Stimulated activated CD4-positive, alpha-beta T cell treated with anti-CD3 and anti-CD28 coated beads, Interleukin-1b, Interleukin-23, amount 100 ng/mL, for 1 hour (primary cell): ENCODE data around the gene TTLL7.

ENCODE experiments used
- DNase-seq, 2 donors: peaks; one replicate each; pipeline ENCODE4 v3.0.0-alpha.2; 2020; ENCODE audit warnings: low read depth in 2 of 2

TTLL7 gene

GRCh38 chr1:83998498-83999315 is at the start of gene TTLL7:
Gene TTLL7 (minus strand): TSS chr1:83999132. CDS start chr1:83952211, 46,921 bp downstream.
- peak in 1 of 2 donors; percentile 2 for DNase-seq

- no peak for DNase-seq
Measured at GRCh38 chr1:84042461-84042860, 43.5 kb upstream of the TTLL7 start.

DNA sequence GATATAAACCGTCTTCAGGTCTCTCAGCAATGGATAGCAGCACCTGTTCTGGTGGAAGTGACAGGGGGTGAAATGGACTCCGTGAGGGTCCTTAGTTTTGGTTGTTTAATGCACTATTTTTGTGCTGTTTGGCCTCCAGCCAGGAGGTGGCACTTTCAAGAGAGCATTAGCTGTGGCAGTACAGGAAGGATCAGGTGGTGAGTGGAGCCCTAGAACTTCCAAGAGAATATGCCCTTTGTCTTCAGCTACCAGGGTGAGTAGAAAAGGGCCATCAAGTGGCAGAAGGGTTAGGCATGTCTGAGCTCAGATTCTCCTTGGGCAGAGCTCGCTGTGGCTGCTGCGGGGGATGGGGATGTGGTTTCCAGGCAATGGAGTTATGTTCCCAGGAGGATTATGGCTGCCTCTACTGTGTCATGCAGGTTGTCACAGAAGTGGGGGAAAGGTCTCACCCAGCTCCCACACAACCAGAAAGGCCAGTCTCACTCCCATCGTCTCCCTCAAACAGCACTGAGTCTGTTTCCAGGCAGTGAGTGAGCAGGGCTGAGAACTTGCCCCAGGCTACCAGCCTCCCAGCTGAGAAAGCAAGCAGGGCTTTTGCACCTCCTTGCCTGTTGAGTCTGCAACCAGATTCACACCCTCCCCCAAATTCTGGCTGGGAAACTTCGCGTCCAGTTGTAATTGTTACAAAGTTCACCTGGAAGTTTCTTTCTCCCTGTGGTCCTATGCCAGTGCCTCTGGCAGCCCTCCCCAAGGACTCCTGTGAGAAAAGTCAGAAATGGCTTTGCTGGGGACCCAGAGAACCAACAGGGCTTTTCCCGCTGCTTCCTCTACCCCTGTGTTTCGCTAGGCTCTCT is 39.1 kb upstream of the TTLL7 start:
- DNase-seq, result no peak

DNA sequence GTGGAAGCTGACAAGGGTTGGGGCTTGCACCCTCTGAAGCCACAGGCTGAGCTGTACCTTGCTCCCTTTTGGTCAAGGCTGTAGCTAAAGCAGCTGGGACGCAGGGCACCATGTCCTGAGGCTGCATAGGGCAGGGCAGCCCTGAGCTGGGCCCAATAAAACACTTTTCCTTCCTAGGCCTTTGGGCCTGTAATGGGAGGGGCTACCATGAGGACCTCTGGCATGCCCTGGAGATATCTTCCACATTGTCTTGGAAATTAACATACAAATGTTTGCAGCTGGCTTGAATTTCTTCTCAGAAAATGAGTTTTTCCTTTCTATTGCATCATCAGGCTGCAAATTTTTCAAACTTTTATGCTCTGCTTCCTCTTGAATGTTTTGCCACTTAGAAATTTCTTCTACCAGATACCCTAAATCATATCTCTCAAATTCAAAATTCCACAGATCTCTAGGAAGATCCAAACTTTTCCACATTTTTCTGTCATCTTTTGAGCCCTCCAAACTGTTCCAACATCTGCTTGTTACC is 32.9 kb upstream of the TTLL7 start:
- no peak for DNase-seq

DNA sequence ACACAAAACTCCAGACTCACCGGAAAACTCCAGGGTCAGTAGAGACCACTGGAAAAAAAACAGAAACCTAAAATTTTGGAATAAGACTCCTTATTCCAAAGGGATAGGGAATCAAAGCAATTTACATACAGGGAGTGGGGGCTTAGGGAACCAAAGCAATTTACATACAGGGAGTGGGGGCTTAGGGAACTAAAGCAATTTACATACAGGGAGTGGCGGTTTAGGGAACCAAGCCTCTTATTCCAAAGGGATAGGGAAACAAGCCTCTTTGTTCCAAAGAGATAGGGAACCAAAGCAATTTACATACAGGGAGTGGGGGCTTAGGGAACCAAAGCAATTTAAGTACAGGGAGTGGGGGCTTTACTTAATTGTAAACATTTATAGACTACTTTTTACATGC is 28.4 kb upstream of the TTLL7 start:
- DNase-seq, result no peak

DNA sequence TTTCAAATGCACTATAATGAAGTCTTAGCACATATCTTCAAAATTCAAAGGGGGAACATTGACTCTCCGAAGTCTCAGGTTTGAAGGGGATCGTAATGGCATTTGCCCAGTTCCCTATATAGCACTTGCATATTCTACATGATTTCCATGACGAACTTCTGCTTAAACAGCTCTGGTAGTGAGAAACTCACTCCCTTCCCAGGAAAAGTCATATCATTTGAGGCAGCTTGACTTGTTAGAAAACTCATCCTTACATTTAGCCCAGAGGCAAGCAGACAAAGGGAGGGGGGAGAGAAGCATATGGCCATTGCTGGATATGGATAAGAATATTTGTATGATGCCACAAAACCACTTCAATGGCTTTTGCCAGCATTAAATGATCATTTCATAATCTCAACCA is 27.0 kb upstream of the TTLL7 start:
- no peak for DNase-seq

GRCh38 chr1:84021822-84022221 is 22.9 kb upstream of the TTLL7 start:
- no peak for DNase-seq

- DNase-seq, result no peak
Measured at GRCh38 chr1:84020151-84020550, 21.2 kb upstream of the TTLL7 start.

DNA sequence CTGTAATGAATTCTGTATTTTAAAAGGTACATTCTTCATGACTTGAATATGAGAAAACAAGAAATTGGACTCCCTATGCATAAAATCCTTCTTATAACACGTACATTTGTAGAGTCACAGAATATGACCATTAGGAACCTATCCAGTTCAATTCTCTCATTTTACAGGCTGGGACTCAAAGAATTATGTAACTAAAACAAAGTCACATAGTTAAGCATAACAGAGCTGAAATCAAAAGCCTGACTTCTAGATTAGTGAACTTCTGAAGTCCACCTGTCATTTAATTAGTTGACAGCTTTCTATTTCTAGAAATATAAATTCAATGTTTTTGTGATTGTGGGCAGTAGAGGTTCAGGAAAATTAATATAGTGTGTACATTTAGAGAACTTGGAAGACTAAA is 20.3 kb upstream of the TTLL7 start:
- DNase-seq, result no peak

DNA sequence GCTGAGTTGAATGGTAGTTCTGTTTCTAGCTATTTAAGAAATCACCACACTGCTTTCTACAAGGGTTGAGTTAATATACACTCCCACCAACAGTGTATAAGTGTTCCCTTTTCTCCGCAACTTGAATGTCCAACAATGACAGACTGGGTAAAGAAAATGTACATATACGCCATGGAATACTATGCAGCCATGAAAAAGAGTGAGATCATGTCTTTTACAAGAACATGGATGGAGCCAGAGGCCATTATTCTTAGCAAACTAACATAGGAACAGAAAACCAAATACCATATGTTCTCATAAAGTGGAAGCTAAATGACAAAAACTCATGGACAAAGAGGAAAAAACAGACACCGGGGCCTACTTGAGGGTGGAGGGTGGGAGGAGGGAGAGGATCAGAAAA is 14.8 kb upstream of the TTLL7 start:
- DNase-seq, result no peak

DNA sequence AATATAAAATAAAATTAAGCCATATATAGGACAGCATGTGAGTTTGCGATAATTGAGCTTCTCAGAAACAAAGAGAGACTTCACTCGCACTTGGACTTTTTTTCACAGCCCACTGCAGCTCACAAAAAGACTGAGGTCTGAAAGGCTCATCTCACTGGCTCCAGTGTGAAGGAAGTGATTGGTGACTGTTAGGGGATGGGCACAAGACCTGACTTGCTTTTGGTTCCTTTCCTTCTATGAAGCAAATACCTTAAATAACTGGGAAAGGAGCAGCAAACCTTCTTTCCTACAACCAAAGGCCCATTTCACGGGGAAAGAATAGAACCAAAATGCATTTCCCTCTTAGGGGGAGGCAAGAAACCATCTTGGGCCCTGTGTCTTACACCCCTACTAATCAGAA is 13.1 kb upstream of the TTLL7 start:
- no peak for DNase-seq

GRCh38 chr1:84010136-84010535 is 11.2 kb upstream of the TTLL7 start:
- DNase-seq, result no peak

DNA sequence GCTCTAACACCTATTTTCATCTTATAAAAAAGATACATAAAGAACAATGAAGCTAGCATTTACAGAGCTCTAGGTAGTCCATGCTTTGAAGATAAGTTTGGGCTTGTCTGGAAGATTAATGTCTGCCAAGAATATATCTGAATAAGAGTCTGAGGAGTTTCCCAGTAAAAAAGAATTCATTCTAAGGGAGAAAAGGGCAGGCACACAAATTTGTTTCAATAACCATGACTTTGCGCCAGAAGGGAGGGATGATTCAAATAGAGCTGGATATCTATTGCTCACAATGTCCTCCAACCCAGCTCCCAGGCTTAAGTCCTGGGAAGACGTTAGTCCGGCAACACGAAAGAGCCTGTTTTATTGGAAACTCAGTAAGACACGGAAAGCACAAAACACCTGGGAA is 9.7 kb upstream of the TTLL7 start:
- DNase-seq, result no peak

DNA sequence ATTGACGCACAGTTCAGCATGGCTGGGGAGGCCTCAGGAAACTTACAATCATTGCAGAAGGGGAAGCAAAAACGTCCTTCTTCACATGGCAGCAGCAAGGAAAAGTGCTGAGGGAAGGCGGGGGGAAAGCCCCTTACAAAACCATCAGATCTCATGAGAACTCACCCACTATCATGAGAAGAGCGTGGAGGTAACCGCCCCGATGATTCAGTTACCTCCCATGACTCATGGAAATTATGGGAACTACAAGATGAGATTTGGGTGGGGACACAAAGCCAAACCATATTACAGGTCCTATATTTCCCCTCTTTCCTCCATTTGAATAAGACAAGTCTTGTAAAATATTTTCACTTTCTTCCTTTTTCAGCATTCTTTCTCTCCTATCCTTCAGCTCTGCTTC is 7.7 kb upstream of the TTLL7 start:
- DNase-seq, result no peak

- no peak for DNase-seq
Measured at GRCh38 chr1:84001501-84001900, 2.6 kb upstream of the TTLL7 start.

- DNase-seq, result no peak
Measured at GRCh38 chr1:84000954-84001495, 2.1 kb upstream of the TTLL7 start.

- no peak for DNase-seq
Measured at GRCh38 chr1:84000196-84000885, 1.4 kb upstream of the TTLL7 start.

DNA sequence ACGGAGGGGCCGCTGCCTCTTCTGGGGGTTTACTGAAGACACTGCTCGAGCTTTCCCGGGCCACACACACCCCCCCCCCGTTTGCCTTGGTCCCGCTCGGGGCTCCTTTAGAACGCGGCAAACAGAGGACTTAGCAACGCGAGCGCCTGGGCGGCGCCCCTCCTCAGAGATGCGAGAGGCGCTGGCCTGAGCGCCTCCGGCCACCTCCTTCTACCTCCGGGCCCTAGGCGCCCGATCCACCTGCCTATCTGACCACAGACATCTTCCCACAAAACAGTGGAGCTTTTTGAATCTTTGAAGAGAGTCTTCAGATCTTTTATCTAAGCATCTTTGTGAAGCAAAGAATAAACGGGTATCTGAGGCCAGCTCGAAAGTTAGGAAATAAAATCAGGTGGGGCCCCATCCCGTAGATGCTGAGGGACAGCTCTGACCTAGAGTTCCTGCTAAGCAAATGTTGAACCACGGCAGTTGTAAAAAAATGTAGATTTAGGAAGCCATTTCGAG is 436 bp upstream of the TTLL7 start:
- peak in 1 of 2 donors; percentile 24 for DNase-seq

DNA sequence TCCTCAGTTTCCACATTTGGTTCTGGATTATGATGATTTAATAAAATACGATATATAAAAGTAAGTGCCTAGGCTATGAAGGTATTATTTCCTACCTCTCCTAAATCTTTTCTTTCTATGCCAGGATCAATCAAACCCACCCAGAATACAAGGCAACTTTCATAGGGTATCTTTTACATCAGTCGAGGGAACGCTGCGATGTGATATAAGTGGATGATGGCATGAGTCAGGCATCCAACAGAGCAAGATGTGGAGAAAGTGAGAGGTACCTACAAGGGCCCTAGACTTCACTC is 781 bp downstream of the TTLL7 start:
- no peak for DNase-seq

DNA sequence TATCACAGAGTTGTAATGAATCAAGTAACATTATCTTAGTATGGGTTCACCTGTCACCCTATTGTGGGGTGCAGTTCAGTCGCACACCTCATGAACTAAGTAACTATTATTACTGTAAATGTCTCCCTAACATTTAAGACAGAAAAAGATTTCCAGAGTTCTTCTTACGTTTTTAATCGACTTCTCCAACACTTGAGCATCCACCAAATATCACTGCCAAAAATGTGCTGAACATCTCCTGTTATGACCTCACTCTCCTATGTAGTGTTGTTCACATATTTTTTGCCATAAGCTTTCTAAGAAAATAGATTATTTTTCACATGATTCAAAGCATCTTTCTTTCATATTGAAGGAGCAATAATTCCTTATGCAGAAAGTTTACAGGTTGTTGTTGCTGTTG is 1.3 kb downstream of the TTLL7 start:
- no peak for DNase-seq

GRCh38 chr1:83996621-83997020 is 2.3 kb downstream of the TTLL7 start:
- DNase-seq, result no peak

GRCh38 chr1:83996191-83996590 is 2.7 kb downstream of the TTLL7 start:
- no peak for DNase-seq
